Effector memory CD8-positive, alpha-beta T cell (primary cell): Measurements from ENCODE around the gene PEX6.

Source experiments
- ATAC-seq: fragments of 150-1000 bp; cut with Tn5 transposase; replicated peaks from 2 replicates; pipeline ENCODE4 v1.10.0; 2021; ENCODE audit warnings: mild to moderate bottlenecking, moderate library complexity
- DNase-seq, 3 experiments: peaks; one replicate each; pipeline ENCODE4 v3.0.0; 2021
- H3K27ac Mint-ChIP-seq, 2 donors: one replicate each; pipeline ENCODE4 v1.8.0; 2022; ENCODE audit warnings: mild to moderate bottlenecking in 2 of 2, mixed read lengths in 2 of 2, moderate library complexity in 2 of 2
- H3K27me3 Mint-ChIP-seq, 2 donors: one replicate each; pipeline ENCODE4 v1.8.0; 2022; ENCODE audit warnings: mixed read lengths in 2 of 2
- H3K36me3 Mint-ChIP-seq: one replicate; pipeline ENCODE4 v1.8.0; 2022; ENCODE audit warnings: mild to moderate bottlenecking, moderate library complexity, mixed read lengths; ENCODE audit not compliant: insufficient read depth
- H3K4me1 Mint-ChIP-seq, 2 donors: one replicate each; pipeline ENCODE4 v1.8.0; 2022; ENCODE audit warnings: low read depth in 2 of 2, mixed read lengths in 2 of 2
- H3K4me3 Mint-ChIP-seq, 2 donors: one replicate each; pipeline ENCODE4 v1.8.0; 2022; ENCODE audit warnings: mild to moderate bottlenecking in 2 of 2, mixed read lengths in 2 of 2, moderate library complexity in 2 of 2
- H3K9me3 Mint-ChIP-seq, 2 donors: one replicate each; pipeline ENCODE4 v1.8.0; 2022; ENCODE audit warnings: mixed read lengths in 2 of 2
- total RNA-seq, 9 experiments: gene quantifications; one replicate each; lab custom pipeline; 2026; lab: John Stamatoyannopoulos, UW

The PEX6 gene, protein sequence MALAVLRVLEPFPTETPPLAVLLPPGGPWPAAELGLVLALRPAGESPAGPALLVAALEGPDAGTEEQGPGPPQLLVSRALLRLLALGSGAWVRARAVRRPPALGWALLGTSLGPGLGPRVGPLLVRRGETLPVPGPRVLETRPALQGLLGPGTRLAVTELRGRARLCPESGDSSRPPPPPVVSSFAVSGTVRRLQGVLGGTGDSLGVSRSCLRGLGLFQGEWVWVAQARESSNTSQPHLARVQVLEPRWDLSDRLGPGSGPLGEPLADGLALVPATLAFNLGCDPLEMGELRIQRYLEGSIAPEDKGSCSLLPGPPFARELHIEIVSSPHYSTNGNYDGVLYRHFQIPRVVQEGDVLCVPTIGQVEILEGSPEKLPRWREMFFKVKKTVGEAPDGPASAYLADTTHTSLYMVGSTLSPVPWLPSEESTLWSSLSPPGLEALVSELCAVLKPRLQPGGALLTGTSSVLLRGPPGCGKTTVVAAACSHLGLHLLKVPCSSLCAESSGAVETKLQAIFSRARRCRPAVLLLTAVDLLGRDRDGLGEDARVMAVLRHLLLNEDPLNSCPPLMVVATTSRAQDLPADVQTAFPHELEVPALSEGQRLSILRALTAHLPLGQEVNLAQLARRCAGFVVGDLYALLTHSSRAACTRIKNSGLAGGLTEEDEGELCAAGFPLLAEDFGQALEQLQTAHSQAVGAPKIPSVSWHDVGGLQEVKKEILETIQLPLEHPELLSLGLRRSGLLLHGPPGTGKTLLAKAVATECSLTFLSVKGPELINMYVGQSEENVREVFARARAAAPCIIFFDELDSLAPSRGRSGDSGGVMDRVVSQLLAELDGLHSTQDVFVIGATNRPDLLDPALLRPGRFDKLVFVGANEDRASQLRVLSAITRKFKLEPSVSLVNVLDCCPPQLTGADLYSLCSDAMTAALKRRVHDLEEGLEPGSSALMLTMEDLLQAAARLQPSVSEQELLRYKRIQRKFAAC
- total RNA-seq = 12.0 to 55.6 (median 31.7) reads per million in 9 experiments

- peak; percentile 95 for ATAC-seq
- Mint-ChIP-seq H3K27ac (peak within 1 kb of the TSS; percentile 96 to 97), H3K27me3 (no peaks in the 10 kb centered on the region), H3K4me3 (peak within 1 kb of the TSS; percentile 93 to 94), H3K9me3 (no peaks in the 10 kb centered on the region), H3K36me3 (peaks cover 23% of the 10 kb centered on the region), H3K4me1 (peaks cover 36% of the 10 kb centered on the region in 2 donors)
- DNase-seq = peak; percentile 87 to 94 (median 92)
Observed at GRCh38 chr6:42978839-42979522, at the start of gene PEX6. Gene PEX6 (minus strand): TSS chr6:42979181. CDS start chr6:42979150, 31 bp downstream.

- DNase-seq (no peak), ATAC-seq (no peak)
- peaks cover 75% of the 10 kb centered on the region for H3K36me3 Mint-ChIP-seq
- H3K4me3 Mint-ChIP-seq = no peak overlapping the region
- no peaks in the 10 kb centered on the region for H3K27me3 Mint-ChIP-seq
- H3K27ac Mint-ChIP-seq = peak overlapping the region in 1 of 2 donors; percentile 80
- H3K4me1 Mint-ChIP-seq = peaks cover 12 to 16% of the 10 kb centered on the region in 2 donors
- no peaks in the 10 kb centered on the region for H3K9me3 Mint-ChIP-seq
Observed at GRCh38 chr6:43026365-43026764, 47.4 kb upstream of the PEX6 start.

- H3K36me3 Mint-ChIP-seq = peaks cover 61% of the 10 kb centered on the region
- ATAC-seq = no peak
- H3K27me3 Mint-ChIP-seq = no peaks in the 10 kb centered on the region
- no peak overlapping the region for H3K4me3 Mint-ChIP-seq
- peaks cover 16 to 22% of the 10 kb centered on the region in 2 donors for H3K4me1 Mint-ChIP-seq
- no peak for DNase-seq
- no peaks in the 10 kb centered on the region for H3K9me3 Mint-ChIP-seq
- H3K27ac Mint-ChIP-seq = peak overlapping the region; percentile 53 to 71
Observed at GRCh38 chr6:43024436-43024835, 45.5 kb upstream of the PEX6 start.

DNA sequence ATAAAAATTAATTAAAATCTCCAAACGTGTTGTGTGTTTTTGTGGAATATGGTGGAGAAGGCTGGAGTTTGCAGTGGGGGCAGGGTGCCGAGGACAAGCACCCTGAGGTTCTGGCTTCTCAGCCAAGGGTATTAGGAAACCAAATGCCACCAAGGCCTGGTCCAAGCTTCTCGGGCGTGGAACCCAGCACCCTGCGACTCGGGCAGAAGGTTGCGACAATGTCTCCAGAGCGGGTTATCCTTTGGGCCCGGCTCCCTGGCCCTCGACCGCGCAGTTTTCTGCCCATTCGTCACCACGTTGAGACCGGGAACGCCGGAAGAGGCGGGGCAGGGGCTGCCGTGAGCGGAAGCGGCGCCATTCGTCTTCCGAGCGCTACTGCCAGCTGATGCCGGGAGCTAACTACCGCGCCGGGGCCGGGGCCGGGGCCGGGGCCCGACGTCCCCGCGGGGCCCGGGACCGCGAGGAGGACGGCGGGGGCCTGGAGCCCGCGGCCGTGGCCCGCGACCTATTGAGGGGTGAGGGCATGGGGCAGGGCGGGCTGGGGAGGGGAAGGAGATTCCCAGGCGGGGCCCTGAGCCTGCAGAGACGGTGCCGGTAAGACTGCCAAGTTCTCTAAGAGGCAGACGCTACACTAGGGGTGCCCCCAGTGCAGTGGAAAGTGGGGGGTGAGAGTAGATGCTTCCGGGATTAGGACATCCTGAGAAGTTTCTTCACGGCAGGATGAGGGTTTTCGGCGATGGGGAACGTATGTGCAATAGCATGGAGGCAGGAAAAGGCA lies 42.5 kb upstream of the PEX6 start, which contains the start of gene RRP36:
RRP36 (plus strand) TSS at position 354 of the 778 bp plus-strand sequence; CDS start at position 386, 32 bp downstream.
- ATAC-seq (peak; percentile 82), DNase-seq (peak; percentile 31 to 40 (median 38))
- H3K9me3 Mint-ChIP-seq = no peaks in the 10 kb centered on the region
- peaks cover 21 to 31% of the 10 kb centered on the region in 2 donors for H3K4me1 Mint-ChIP-seq
- H3K27me3 Mint-ChIP-seq = no peaks in the 10 kb centered on the region
- H3K27ac Mint-ChIP-seq = peak within 1 kb of the TSS; percentile 83 to 90
- peak within 1 kb of the TSS; percentile 90 to 97 for H3K4me3 Mint-ChIP-seq
- peaks cover 48% of the 10 kb centered on the region for H3K36me3 Mint-ChIP-seq

GRCh38 chr6:43020847-43021246 lies 41.9 kb upstream of the PEX6 start:
- Mint-ChIP-seq H3K9me3 (no peaks in the 10 kb centered on the region), H3K4me3 (peak overlapping the region; percentile 90 to 97), H3K36me3 (peaks cover 44% of the 10 kb centered on the region), H3K27me3 (no peaks in the 10 kb centered on the region), H3K27ac (peak overlapping the region; percentile 83 to 90), H3K4me1 (peaks cover 27 to 37% of the 10 kb centered on the region in 2 donors)
- DNase-seq = no peak
- ATAC-seq = no peak

GRCh38 chr6:43020052-43020705 lies 41.2 kb upstream of the PEX6 start:
- Mint-ChIP-seq H3K4me3 (peak overlapping the region; percentile 28 to 42), H3K27me3 (no peaks in the 10 kb centered on the region), H3K27ac (peak overlapping the region; percentile 83 to 90), H3K36me3 (peaks cover 37% of the 10 kb centered on the region), H3K4me1 (peaks cover 27 to 38% of the 10 kb centered on the region in 2 donors), H3K9me3 (no peaks in the 10 kb centered on the region)
- ATAC-seq (no peak), DNase-seq (no peak)

GRCh38 chr6:43019152-43019551 lies 40.2 kb upstream of the PEX6 start:
- Mint-ChIP-seq H3K27me3 (no peaks in the 10 kb centered on the region), H3K9me3 (no peaks in the 10 kb centered on the region), H3K36me3 (peaks cover 32% of the 10 kb centered on the region), H3K27ac (no peak overlapping the region), H3K4me3 (no peak overlapping the region), H3K4me1 (peaks cover 28 to 41% of the 10 kb centered on the region in 2 donors)
- DNase-seq = no peak
- ATAC-seq = no peak

DNA sequence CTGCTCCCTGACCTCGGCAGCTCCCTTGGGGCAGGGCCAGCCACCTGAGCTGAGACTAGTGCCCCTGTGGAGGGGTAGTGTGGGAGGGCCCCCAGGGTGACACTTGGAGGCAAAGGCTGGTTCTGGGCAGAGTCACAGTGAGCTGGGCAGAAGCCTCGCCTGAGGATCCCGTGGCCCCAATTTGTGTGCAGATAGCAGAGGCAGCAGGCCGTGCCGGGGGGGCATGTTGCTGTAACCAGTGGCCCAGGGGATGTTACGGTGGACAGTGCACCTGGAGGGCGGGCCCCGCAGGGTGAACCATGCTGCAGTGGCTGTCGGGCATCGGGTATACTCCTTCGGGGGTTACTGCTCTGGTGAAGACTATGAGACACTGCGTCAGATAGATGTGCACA lies 38.0 kb upstream of the PEX6 start:
- no peak overlapping the region for H3K27ac Mint-ChIP-seq
- DNase-seq (no peak), ATAC-seq (no peak)
- H3K9me3 Mint-ChIP-seq = no peaks in the 10 kb centered on the region
- no peak overlapping the region for H3K4me3 Mint-ChIP-seq
- peaks cover 33% of the 10 kb centered on the region for H3K36me3 Mint-ChIP-seq
- peaks cover 39 to 61% of the 10 kb centered on the region in 2 donors for H3K4me1 Mint-ChIP-seq
- no peaks in the 10 kb centered on the region for H3K27me3 Mint-ChIP-seq

DNA sequence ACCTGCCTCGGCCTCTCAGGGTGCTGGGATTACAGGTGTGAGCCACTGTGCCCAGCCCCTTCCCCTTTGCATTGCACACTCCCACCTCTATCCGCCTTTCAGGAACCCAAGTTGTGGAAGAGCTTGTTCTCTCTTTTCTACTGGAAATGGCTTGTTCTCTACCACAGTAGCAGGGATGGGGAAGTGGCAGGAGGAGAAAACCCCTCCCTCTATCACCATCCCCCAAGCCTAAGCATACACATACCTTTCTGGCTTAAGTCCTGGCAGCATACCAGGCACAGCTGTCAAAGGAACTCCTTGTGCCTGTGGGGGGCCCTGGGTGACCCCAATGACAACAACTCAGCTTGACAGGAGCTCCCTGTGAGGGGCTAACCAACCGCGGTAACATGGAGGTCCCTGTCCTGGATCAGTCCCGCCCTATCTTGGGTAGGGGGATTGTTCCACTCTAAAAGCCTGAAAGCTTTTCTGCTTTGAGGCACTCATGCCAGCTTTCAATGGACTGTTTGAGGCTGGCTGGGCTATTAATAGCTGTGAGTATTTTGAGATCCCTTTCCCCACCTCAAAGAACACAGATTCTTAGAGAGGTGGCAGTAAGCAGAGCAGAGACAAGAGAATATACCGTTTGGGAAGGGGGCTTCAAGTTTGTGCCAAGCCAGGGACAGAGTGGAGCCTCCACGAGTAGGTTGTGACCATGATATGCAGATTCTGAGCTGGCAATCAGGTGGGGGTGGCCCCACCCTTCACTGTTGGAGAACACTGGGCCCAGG lies 37.4 kb upstream of the PEX6 start:
- Mint-ChIP-seq H3K9me3 (no peaks in the 10 kb centered on the region), H3K27me3 (no peaks in the 10 kb centered on the region), H3K27ac (peak overlapping the region; percentile 35 to 87), H3K4me1 (peaks cover 42 to 65% of the 10 kb centered on the region in 2 donors), H3K4me3 (peak overlapping the region; percentile 33 to 61), H3K36me3 (peaks cover 30% of the 10 kb centered on the region)
- ATAC-seq (no peak), DNase-seq (no peak)

DNA sequence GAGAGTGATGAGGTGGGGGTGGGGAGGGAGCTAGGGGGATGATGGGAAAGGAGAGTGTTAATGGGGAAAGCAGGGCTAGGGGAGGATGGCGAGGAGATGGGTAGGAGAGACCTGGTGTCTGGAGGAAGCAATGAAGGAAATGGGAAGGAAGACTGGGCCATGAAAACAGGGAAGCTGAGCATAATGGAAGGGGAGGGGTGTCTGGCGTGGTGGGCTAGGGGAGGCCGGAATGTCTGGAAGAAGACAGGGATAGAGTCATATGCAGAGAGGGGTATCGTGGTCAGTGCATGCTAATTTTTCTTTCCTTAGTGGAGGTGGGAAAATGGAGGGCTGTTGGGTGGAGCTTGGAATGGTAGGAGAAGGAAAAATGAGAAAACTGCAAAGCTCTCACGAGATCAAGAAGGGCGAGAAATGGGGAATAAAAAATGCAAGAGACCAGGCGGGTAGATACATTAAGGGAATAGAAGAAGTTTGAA lies 35.5 kb upstream of the PEX6 start:
- peak overlapping the region; percentile 90 to 95 for H3K4me3 Mint-ChIP-seq
- peaks cover 30% of the 10 kb centered on the region for H3K36me3 Mint-ChIP-seq
- ATAC-seq = no peak
- H3K27me3 Mint-ChIP-seq = no peaks in the 10 kb centered on the region
- H3K4me1 Mint-ChIP-seq = peaks cover 42 to 55% of the 10 kb centered on the region in 2 donors
- H3K27ac Mint-ChIP-seq = peak overlapping the region; percentile 94 to 97
- DNase-seq = no peak
- no peaks in the 10 kb centered on the region for H3K9me3 Mint-ChIP-seq

DNA sequence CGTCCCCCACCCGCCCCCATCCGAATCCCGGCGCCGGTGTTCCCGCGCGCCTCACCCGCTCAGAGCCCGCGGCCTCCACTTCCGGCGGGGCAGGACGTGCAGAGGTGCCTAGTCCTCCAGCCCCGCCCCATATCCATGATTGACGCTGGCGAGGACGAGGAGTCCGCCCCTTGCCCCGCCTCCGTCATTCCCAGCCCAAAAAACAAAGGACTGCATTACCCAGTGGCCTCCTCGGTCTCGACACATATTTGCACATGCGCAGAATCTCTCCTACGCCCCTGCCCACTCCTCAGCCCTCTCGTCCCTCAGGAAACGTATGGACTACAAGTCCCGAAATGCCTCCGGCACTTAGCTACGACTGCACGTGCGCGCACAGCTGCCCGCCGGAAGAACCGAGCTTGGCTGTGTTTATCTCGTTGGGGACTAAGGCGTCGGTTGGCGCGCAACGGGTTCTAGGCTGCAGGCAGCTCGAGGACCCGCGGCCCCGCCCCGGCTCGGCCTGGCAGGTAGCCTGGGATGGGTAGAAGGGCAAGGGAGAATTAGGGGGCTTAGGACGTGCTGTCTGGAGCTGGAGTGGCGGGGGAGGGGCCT lies 35.0 kb upstream of the PEX6 start, which contains the start of the genes KLHDC3 and MEA1:
KLHDC3 (plus strand) TSS at position 407 of the 591 bp plus-strand sequence. CDS start 2,944 bp downstream, outside the sequence.
MEA1 (minus strand) TSS at position 104 of the 591 bp plus-strand sequence. CDS start 133 bp downstream, outside the sequence.
- DNase-seq (peak; percentile 96 to 97 (median 97)), ATAC-seq (peak; percentile 92)
- H3K9me3 Mint-ChIP-seq = no peaks in the 10 kb centered on the region
- peak within 1 kb of the TSS; percentile 90 to 95 for H3K4me3 Mint-ChIP-seq
- no peaks in the 10 kb centered on the region for H3K27me3 Mint-ChIP-seq
- peaks cover 27% of the 10 kb centered on the region for H3K36me3 Mint-ChIP-seq
- peaks cover 42 to 55% of the 10 kb centered on the region in 2 donors for H3K4me1 Mint-ChIP-seq
- H3K27ac Mint-ChIP-seq = peak within 1 kb of the TSS; percentile 94 to 97
